Measurements from ENCODE around the gene ZBTB2.
"Not testable (repeated sequence)": the region's sequence is repeated elsewhere in the genome, so short reads cannot be mapped to it uniquely, and the experiment has no call there.

The ZBTB2 gene

DNA sequence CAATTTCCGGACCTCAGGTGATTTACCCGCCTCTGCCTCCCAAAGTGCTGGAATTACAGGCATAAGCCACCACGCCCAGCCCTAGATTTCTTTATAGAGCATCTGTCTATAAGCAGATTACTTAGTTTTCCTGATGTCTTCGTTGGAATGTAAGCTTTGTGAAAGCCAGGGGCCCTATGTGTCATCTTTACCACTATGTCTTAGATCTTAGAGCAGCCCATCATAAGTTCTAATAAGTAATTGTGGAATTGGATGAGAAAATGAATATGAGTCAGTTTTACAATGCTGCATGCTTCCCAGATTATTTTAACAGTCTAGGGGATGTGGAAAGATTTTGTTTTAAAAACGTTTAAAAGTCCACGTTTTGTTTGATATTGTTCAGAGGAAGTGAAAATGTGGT is 9.1 kb upstream of the ZBTB2 start:
- DNase-seq = no peak

- DNase-seq = no peak
Observed at GRCh38 chr6:151399679-151400078, 8.3 kb upstream of the ZBTB2 start.

- DNase-seq = no peak
Observed at GRCh38 chr6:151393410-151393809, 2.1 kb upstream of the ZBTB2 start.

DNA sequence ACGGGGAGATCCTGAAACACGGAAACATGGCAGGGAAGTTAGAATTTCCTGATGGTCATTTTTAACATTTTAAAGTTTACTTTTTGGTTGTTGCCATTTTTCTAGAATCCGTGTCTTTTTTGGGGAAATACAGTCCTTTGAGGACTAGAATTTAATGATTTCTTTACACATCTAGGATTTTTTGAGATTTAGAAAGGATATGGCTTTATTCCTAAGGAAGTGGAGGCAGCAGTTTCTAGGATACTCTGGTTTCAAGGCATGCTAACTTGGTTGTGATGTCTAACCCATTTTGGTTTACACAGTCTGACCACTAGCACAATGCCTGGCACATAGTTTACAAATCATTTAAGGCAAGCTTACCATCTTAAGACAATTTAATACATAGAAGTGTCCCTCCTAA is 1.1 kb upstream of the ZBTB2 start:
- DNase-seq = no peak

- peak; percentile 81 for DNase-seq
Observed at GRCh38 chr6:151390851-151391470, 398 bp downstream of the ZBTB2 start.

GRCh38 chr6:151390276-151390850 is 996 bp downstream of the ZBTB2 start:
- DNase-seq = peak; percentile 98

DNA sequence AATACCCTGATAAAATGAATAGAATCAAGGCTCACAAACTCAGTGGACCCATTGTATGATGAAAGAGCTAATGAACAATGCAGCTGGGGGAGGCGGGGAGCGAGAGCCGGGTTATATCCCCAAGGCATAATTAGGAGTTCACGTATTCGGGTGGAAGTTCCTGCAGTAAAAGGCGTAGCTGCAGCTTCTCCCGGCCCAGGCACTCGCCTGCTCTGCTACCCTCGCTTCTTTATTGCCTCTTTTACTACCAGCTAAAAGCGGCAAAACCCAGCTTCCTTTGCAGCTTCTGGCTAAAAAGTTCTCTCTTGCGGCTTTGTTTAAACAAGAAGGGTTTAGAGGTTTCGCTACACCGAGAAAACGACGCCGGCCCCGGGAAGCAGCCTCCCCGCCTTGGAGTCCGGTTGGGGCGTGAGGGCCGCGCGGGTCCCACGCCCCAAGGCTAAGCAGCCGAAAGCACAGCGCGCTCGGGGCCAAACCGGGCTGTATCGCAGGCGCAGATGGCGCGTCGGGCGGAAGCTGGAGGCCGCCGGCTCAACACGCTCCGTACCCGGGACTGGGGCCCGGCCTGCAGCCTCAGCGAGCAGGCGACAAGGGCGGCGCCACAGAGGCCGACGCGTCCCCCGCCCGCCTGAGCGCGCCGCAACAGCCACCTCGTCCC is 1.6 kb downstream of the ZBTB2 start:
- DNase-seq = peak; percentile 42

- DNase-seq = no peak
Observed at GRCh38 chr6:151388997-151389617, 2.3 kb downstream of the ZBTB2 start.

DNA sequence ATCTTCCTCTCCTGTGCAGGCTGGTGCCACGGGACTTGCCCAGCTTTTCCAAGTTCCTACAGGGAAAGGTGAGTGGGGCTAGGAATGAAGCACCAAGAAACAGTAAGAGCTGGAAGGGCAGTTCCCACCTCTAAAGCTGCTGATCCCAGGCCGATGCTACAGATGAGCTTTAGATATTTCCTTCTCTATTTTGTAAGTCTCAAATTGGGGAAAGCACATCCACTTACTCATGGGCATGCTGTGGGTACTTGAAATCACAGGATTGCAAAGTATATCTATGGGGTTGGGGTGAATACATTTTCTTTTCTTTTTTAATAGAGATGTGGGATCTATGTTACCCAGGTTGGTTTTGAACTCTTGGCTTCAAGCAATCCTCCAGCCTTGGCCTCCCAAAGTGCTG is 3.1 kb downstream of the ZBTB2 start:
- no peak for DNase-seq

DNA sequence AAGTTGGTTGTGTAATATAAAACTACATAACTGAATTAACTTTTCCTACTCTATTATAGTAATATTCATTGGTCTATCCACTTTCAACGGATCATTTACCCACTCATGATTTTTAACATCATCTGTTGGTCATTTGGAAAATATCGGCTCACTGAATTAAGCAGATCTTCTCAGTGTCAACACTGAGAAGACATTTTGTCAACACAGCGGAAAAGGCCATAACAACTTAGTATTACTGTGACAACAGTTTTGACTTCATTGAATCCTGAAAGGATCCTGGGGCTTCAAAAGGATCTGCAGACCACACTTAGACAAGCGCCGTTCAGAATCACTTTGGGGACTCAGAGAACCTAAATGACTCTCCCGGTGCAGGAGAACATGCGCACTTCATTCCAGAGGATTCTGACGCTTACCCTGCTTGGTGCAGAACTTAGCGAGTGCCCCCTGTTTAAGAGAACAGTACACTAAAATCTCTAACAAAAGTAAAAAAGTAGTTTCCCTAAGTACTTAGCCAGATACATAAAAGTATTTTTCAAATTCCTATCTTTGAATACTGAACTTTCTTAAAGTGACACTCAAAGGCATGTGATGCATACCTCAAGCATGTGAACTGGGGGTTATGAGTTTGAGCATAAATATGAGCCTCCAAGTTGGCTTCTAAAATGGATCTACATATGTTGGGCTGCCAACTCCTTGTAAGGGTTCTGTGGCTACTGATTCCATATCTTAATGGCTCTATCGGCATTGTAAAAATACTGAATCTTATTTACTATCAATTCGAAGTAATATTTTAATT is 4.0 kb downstream of the ZBTB2 start:
- DNase-seq = no peak

- DNase-seq = no peak
Observed at GRCh38 chr6:151385177-151385576, 6.2 kb downstream of the ZBTB2 start.

DNA sequence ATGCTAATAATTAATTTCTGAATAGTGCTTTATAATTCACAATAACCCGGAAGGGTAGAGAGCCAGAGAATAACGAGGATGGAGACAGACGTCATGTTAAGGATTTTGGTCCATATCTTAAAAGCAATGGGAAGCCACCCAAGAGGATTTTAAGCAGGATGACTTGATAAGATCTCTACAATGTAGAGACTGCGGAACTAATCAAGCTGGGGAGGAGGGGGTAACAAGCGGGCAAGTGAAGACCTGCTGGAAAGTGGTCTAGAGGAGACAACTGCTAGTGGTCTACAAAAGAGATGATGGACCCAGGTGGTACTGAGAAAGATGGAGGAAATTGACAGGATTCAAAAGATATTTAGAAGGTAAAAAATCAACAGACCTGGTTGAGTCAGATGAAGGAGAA is 7.2 kb downstream of the ZBTB2 start:
- no peak for DNase-seq

DNA sequence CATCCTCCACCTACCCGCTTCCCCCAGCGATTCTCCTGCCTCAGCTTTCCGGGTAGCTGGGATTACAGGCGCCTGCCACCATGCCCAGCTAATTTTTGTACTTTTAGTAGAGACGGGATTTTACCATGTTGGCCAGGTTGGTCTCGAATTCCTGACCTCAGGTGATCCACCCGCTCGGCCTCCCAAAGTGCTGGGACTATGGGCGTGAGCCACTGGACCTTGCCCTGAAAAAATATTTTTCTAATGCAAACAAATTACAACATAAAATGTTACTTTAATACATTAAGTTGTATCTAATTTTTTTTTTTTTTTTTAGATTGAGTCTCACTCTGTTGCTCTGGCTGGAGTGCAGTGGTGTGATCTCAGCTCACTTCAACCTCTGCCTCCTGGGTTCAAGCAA is 8.7 kb downstream of the ZBTB2 start:
- not testable (repeated sequence) for DNase-seq

DNA sequence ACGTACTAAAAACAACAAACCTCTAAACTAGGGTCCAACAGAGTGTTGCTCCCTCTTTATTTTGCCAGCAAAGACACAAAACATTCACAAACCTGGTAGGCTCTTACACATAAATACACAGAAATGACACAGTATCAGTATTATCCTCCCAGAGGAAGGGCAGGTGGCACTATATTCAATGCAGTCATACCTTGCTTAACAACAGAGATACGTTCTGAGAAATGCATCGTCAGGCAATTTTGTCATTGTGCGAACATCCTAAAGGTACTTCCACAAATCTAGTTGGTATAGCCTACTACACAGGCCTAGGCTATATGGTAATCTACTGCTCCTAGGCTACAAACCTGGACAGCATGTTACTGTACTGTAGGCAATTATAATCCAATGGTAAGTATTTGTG is 9.6 kb downstream of the ZBTB2 start:
- DNase-seq = no peak

- no peak for DNase-seq
Observed at GRCh38 chr6:151380848-151381205, 10.5 kb downstream of the ZBTB2 start.

DNA sequence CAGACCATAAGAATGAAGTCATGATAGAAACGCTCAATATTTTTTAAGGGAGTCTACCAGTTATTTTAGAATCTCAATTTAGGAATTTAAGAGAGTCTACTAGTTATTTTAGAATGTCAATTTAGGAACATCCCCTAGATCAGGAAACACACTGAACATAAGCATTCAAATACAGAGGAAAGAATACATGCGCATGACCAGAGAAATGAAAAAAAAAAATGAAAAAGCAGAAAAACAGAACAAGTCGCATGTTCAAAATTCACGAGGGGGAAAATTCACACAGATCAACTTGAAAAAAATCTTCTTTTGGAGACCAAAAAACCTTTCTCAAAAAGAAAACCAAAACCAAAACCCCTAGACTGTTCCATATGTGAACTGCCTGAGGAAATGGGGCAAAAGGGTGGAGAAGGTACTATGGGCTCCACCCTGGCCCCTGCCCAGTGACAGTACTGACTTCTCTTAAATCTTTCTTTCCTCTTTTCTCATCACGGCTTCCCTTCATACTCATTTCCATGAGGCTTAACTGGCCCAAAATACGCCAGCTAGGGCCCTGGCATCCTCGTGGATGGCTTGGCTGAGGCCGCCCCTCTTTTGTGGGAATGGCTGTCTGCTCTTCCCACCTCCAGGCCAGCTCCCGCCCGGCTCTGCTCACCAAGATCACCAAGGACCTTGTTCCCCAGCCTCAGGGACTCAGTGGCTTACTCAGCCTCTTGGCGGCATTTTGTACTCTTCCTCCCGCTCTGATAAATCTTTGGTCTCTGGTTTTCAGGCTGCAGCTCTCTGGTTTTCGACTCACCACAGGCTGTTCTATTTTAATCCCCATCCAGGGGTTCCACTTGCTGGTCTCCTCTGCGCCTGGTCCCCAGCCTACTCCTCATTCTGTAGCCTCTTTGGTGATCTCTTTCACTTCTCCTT is 11.2 kb downstream of the ZBTB2 start:
- DNase-seq = no peak

DNA sequence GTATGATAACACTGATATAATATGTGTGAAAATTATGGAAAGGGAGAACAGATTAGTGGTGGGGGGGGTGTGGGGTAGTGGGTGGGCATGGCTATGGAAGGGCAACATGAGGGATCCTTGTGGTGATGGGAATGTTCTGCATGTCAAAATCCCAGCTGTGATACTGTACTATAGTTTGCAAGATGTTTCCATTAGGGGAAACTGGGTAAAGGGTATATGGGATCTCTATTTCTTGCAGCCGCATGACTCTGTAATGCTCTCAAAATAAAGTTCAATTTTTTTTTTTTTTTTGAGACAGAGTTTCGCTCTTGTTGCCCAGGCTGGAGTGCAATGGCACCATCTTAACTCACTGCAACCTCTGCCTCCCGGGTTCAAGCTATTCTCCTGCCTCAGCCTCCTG is 14.3 kb downstream of the ZBTB2 start:
- DNase-seq = no peak

DNA sequence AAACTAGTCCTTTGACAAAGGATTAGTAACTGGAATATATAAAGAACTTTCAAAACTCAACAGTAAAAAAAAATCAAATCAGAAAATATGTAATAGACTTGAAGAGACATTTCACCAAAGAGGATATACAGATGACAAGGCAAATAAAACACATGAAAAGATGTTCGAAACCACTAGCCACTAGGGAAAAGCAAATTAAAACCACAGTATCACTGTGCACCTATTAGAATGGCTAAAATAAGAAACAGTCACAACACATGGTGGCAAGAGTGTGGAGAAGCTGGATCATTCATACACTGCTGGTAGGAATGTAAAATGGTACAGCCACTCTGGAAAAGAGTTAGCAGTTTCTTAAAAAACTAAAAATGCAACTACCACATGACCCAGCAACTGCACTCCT is 14.9 kb downstream of the ZBTB2 start:
- DNase-seq = no peak

DNA sequence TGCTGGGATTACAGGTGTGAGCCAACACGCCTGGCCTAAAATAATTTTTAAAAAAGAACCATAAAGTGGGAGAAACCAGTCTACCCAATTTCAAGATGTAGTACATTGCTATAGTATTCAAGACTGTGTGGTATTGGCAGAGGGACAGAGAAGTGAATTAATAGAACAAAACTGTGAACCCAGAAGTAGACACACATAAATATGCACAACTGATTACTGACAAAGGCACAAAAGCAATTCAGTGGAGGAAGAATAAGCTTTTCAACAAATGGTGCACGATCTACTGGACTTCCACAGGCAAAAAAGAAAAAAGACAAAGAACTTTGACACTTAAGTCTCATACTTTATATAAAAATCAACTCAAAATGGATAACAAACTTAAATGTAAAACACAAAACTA is 15.5 kb downstream of the ZBTB2 start:
- DNase-seq = no peak

DNA sequence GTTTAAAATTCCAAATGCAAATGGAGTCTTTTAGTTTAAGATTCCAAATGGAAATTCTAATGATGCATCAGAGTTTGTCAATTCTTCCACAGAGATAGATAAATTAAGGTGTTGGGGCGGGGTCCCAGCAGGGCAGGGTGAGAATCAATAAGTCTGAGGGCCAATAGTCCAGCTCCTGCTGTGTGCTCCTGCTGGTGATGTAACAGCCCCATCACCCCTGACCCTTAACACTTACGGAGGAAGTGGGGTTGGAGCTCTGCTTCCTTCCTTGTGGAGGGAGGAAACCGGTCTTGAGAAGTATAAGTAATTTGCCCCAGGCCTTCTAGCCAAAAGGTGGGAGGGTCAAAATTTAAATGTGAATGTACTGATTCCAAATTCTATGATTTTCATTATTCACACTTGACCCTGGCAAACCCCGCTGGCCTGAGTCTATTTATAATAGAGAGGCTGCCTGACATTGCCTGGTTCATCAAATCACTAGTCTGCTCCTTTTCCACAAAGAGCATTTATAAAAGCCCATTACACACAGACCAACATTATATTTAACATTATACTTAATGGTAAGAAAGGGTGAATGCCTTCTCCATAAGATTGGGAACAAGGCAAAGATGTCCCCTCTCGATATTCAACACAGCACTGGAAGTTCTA is 17.2 kb downstream of the ZBTB2 start:
- no peak for DNase-seq

DNA sequence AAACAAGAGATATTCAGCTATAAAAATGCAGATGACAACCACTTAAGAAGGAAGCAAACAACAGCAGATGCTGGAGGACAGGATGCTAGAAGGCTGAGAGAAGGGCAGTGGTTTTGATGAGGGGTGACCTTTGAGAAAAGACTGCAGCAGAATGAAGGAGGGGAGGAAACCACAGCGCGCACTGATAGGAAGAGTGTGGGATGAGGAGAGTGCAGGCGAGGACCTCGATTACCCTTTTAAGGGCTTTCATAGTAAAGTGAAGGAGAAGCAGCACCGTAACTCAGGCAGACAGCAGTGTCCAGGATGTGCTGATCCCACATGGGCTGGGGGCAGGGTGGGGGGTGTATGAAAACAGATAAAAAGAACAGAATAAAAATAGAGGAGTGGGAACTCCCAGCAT is 19.2 kb downstream of the ZBTB2 start:
- DNase-seq = no peak
